Activated gamma-delta T cell (primary cell): ENCODE measurements around the gene DHCR7.

Source experiments
- DNase-seq: peaks from one replicate; lab custom pipeline; 2025; lab: John Stamatoyannopoulos, UW
- total RNA-seq, 2 donors: gene quantifications; one replicate each; lab custom pipeline; 2026; lab: John Stamatoyannopoulos, UW

Gene DHCR7
- total RNA-seq: 16.1 to 19.8 reads per million in 2 donors

- DNase-seq: peak; percentile 94
Observed at GRCh38 chr11:71448257-71449171, at the start of gene DHCR7. Gene DHCR7, minus strand, starts transcription at chr11:71448393. Its CDS starts 3,441 bp downstream, at chr11:71444952.

GRCh38 chr11:71496421-71496820 is 48.2 kb upstream of the DHCR7 start:
- DNase-seq: no peak

- no peak for DNase-seq
Observed at GRCh38 chr11:71495286-71496230, 47.4 kb upstream of the DHCR7 start.

- no peak for DNase-seq
Observed at GRCh38 chr11:71491940-71492339, 43.7 kb upstream of the DHCR7 start.

GRCh38 chr11:71491531-71491930 is 43.3 kb upstream of the DHCR7 start:
- DNase-seq: no peak

GRCh38 chr11:71490731-71491390 is 42.7 kb upstream of the DHCR7 start:
- DNase-seq: no peak

- no peak for DNase-seq
Observed at GRCh38 chr11:71490044-71490730, 42.0 kb upstream of the DHCR7 start.

- DNase-seq: no peak
Observed at GRCh38 chr11:71489311-71490043, 41.3 kb upstream of the DHCR7 start.

- DNase-seq: no peak
Observed at GRCh38 chr11:71488681-71489270, 40.6 kb upstream of the DHCR7 start.

GRCh38 chr11:71486320-71486719 is 38.1 kb upstream of the DHCR7 start:
- DNase-seq: no peak

- no peak for DNase-seq
Observed at GRCh38 chr11:71485466-71485865, 37.3 kb upstream of the DHCR7 start.

- no peak for DNase-seq
Observed at GRCh38 chr11:71485063-71485399, 36.8 kb upstream of the DHCR7 start.

- DNase-seq: no peak
Observed at GRCh38 chr11:71484248-71485062, 36.3 kb upstream of the DHCR7 start.

GRCh38 chr11:71483692-71484091 is 35.5 kb upstream of the DHCR7 start:
- DNase-seq: no peak

- DNase-seq: no peak
Observed at GRCh38 chr11:71482746-71483364, 34.7 kb upstream of the DHCR7 start.

GRCh38 chr11:71482216-71482615 is 34.0 kb upstream of the DHCR7 start:
- no peak for DNase-seq

GRCh38 chr11:71481101-71481960 is 33.1 kb upstream of the DHCR7 start:
- no peak for DNase-seq

GRCh38 chr11:71478528-71478840 is 30.3 kb upstream of the DHCR7 start:
- no peak for DNase-seq
